Activated CD4-positive, alpha-beta T cell treated with anti-CD3 and anti-CD28 coated beads, Interleukin-2, amount 50 U/mL, for 24 hours (primary cell): ENCODE measurements around the gene DIS3L2.
"Not testable (repeated sequence)": the region's sequence is repeated elsewhere in the genome, so short reads cannot be mapped to it uniquely, and the experiment has no call there.

Experiments
- DNase-seq, 2 donors: peaks; one replicate each; pipeline ENCODE4 v3.0.0-alpha.2; 2020; ENCODE audit warnings: low read depth in 1 of 2, low spot score in 1 of 2

The DIS3L2 gene

GRCh38 chr2:232328516-232329460 lies 367.3 kb downstream of the DIS3L2 start:
- no peak for DNase-seq

GRCh38 chr2:232329716-232330067 lies 368.2 kb downstream of the DIS3L2 start:
- DNase-seq, result no peak

GRCh38 chr2:232330068-232330999 lies 368.8 kb downstream of the DIS3L2 start:
- DNase-seq, result no peak

- DNase-seq, result not testable (repeated sequence)
These were observed 369.5 kb downstream of the DIS3L2 start for GRCh38 chr2:232331061-232331460.

- not testable (repeated sequence) for DNase-seq
These were observed 370.1 kb downstream of the DIS3L2 start for GRCh38 chr2:232331641-232332040.

- not testable (repeated sequence) for DNase-seq
These were observed 370.9 kb downstream of the DIS3L2 start for GRCh38 chr2:232332244-232332939.

- no peak for DNase-seq
These were observed 371.4 kb downstream of the DIS3L2 start for GRCh38 chr2:232332940-232333259.

GRCh38 chr2:232333361-232334135 lies 372.0 kb downstream of the DIS3L2 start:
- no peak for DNase-seq

GRCh38 chr2:232334136-232334884 lies 372.8 kb downstream of the DIS3L2 start:
- not testable (repeated sequence) for DNase-seq

GRCh38 chr2:232334885-232335205 lies 373.3 kb downstream of the DIS3L2 start:
- not testable (repeated sequence) for DNase-seq

- DNase-seq, result not testable (repeated sequence)
These were observed 373.8 kb downstream of the DIS3L2 start for GRCh38 chr2:232335206-232335858.

- no peak for DNase-seq
These were observed 374.3 kb downstream of the DIS3L2 start for GRCh38 chr2:232335859-232336215.

- no peak for DNase-seq
These were observed 374.8 kb downstream of the DIS3L2 start for GRCh38 chr2:232336241-232336736.

GRCh38 chr2:232336981-232337720 lies 375.6 kb downstream of the DIS3L2 start:
- DNase-seq, result no peak

- DNase-seq, result not testable (repeated sequence)
These were observed 376.7 kb downstream of the DIS3L2 start for GRCh38 chr2:232338094-232338758.

- DNase-seq, result no peak
These were observed 377.2 kb downstream of the DIS3L2 start for GRCh38 chr2:232338759-232339106.

- no peak for DNase-seq
These were observed 377.9 kb downstream of the DIS3L2 start for GRCh38 chr2:232339121-232340081.
